ENCODE measurements around the gene PHAX. TPM values are rescaled to one million over a fixed set of nuclear protein-coding genes. Genes with fewer than 3 reads are reported as not detected.
A peak's percentile ranks its signal among the peaks of the same experiment; 100 is the strongest.
"Not testable (repeated sequence)": the region's sequence is repeated elsewhere in the genome, so short reads cannot be mapped to it uniquely, and the experiment has no call there.

The PHAX gene
- total and polyA plus RNA-seq, 8 donors, result 28.2 to 75.4 (median 66.3) TPM

- ATAC-seq, result no peak
- H3K36me3 ChIP-seq, result no peaks in the 10 kb centered on the region
- no peaks in the 10 kb centered on the region for H3K9me3 ChIP-seq
- DNase-seq, result no peak
- H3K4me1 ChIP-seq, result no peaks in the 10 kb centered on the region
- no peak overlapping the region for H3K4me3 ChIP-seq
- H3K27me3 ChIP-seq, result no peaks in the 10 kb centered on the region
- no peak overlapping the region for H3K27ac ChIP-seq
- intact Hi-C loops (cut with DNase I), result no loop called here
- no peak for TF ChIP-seq CTCF (IDR thresholded peaks at IDR 0.05)
Measured at GRCh38 chr5:126651013-126651577, 50.3 kb downstream of the PHAX start.

- no peak overlapping the region for H3K27ac ChIP-seq
- no peaks in the 10 kb centered on the region for H3K27me3 ChIP-seq
- no peaks in the 10 kb centered on the region for H3K9me3 ChIP-seq
- TF ChIP-seq CTCF (IDR thresholded peaks at IDR 0.05), result peak; percentile 56 to 71
- intact Hi-C loops (cut with DNase I), result no loop called here
- H3K4me3 ChIP-seq, result no peak overlapping the region
- no peaks in the 10 kb centered on the region for H3K36me3 ChIP-seq
- no peaks in the 10 kb centered on the region for H3K4me1 ChIP-seq
- ATAC-seq (peak; percentile 65), DNase-seq (peak in 2 of 4 donors; percentile 19 to 61)
Measured at GRCh38 chr5:126656401-126657007, 55.8 kb downstream of the PHAX start.

GRCh38 chr5:126658561-126658960 lies 57.8 kb downstream of the PHAX start:
- TF ChIP-seq CTCF (IDR thresholded peaks at IDR 0.05), result no peak
- intact Hi-C loops (cut with DNase I), result no loop called here
- no peaks in the 10 kb centered on the region for H3K27me3 ChIP-seq
- H3K9me3 ChIP-seq, result no peaks in the 10 kb centered on the region
- no peak overlapping the region for H3K27ac ChIP-seq
- H3K4me1 ChIP-seq, result no peaks in the 10 kb centered on the region
- no peak for DNase-seq
- H3K4me3 ChIP-seq, result no peak overlapping the region
- H3K36me3 ChIP-seq, result no peaks in the 10 kb centered on the region
- ATAC-seq, result no peak

- Histone ChIP-seq H3K9me3 (no peaks in the 10 kb centered on the region), H3K27ac (no peak overlapping the region), H3K4me3 (no peak overlapping the region), H3K27me3 (no peaks in the 10 kb centered on the region), H3K36me3 (no peaks in the 10 kb centered on the region), H3K4me1 (no peaks in the 10 kb centered on the region)
- ATAC-seq (no peak), DNase-seq (no peak)
- intact Hi-C loops (cut with DNase I), result no loop called here
- no peak for TF ChIP-seq CTCF (IDR thresholded peaks at IDR 0.05)
Measured at GRCh38 chr5:126659805-126660482, 59.2 kb downstream of the PHAX start.

- H3K27me3 ChIP-seq, result no peaks in the 10 kb centered on the region
- no peaks in the 10 kb centered on the region for H3K36me3 ChIP-seq
- peaks cover 0 to 8% of the 10 kb centered on the region in 2 donors for H3K9me3 ChIP-seq
- no peak for TF ChIP-seq CTCF (IDR thresholded peaks at IDR 0.05)
- DNase-seq, result no peak
- no peak overlapping the region for H3K27ac ChIP-seq
- no peaks in the 10 kb centered on the region for H3K4me1 ChIP-seq
- intact Hi-C loops (cut with DNase I), result no loop called here
- H3K4me3 ChIP-seq, result no peak overlapping the region
- no peak for ATAC-seq
Measured at GRCh38 chr5:126664586-126664985, 63.8 kb downstream of the PHAX start.

GRCh38 chr5:126670109-126670508 lies 69.4 kb downstream of the PHAX start:
- H3K27me3 ChIP-seq; ATAC-seq; H3K4me3 ChIP-seq; DNase-seq; intact Hi-C loops (cut with DNase I); H3K36me3 ChIP-seq; H3K4me1 ChIP-seq; H3K27ac ChIP-seq: not testable (repeated sequence)
- H3K9me3 ChIP-seq, result peaks cover 0 to 16% of the 10 kb centered on the region in 2 donors

- H3K9me3 ChIP-seq, result peaks cover 0 to 16% of the 10 kb centered on the region in 2 donors
- H3K4me1 ChIP-seq; H3K36me3 ChIP-seq; H3K27ac ChIP-seq; ATAC-seq; H3K4me3 ChIP-seq; H3K27me3 ChIP-seq; intact Hi-C loops (cut with DNase I): not testable (repeated sequence)
- DNase-seq, result peak in 1 of 4 donors; percentile 39
Measured at GRCh38 chr5:126671681-126672080, 70.9 kb downstream of the PHAX start.
